Naive B cell (primary cell): Measurements from ENCODE around the gene STK32A. TPM values are rescaled to one million over a fixed set of nuclear protein-coding genes. Genes with fewer than 3 reads are reported as not detected.

Experiments
- ATAC-seq, 2 donors: fragments of 150-1000 bp; cut with Tn5 transposase; 2 replicates each; pipeline ENCODE4 v1.10.0; 2021; ENCODE audit warnings: low read depth in 2 of 2, mild to moderate bottlenecking in 2 of 2, moderate library complexity in 2 of 2
- DNase-seq: peaks from one replicate; pipeline ENCODE4 v3.0.0; 2022
- H3K27ac Mint-ChIP-seq, 6 donors: one replicate each; pipeline ENCODE4 v1.8.0; 2020 to 2022; ENCODE audit warnings: mild to moderate bottlenecking in 6 of 6, mixed read lengths in 6 of 6, moderate library complexity in 5 of 6, inconsistent platforms in 2 of 6
- H3K27me3 Mint-ChIP-seq, 3 donors: one replicate each; pipeline ENCODE4 v1.8.0; 2021 to 2022; ENCODE audit warnings: mixed read lengths in 3 of 3, mild to moderate bottlenecking in 1 of 3
- H3K36me3 Mint-ChIP-seq, 2 donors: one replicate each; pipeline ENCODE4 v1.8.0; 2020 to 2022; ENCODE audit warnings: mixed read lengths in 2 of 2, inconsistent platforms in 1 of 2, mild to moderate bottlenecking in 1 of 2
- H3K4me1 Mint-ChIP-seq, 3 donors: one replicate each; pipeline ENCODE4 v1.8.0; 2020 to 2022; ENCODE audit warnings: mixed read lengths in 3 of 3, inconsistent platforms in 1 of 3, mild to moderate bottlenecking in 1 of 3, moderate library complexity in 1 of 3
- H3K4me3 Mint-ChIP-seq, 8 donors: one replicate each; pipeline ENCODE4 v1.8.0; 2020 to 2022; ENCODE audit warnings: mild to moderate bottlenecking in 8 of 8, mixed read lengths in 8 of 8, moderate library complexity in 8 of 8, inconsistent platforms in 2 of 8
- H3K9me3 Mint-ChIP-seq, 7 donors: one replicate each; pipeline ENCODE4 v1.8.0; 2020 to 2022; ENCODE audit warnings: mixed read lengths in 7 of 7, mild to moderate bottlenecking in 5 of 7, inconsistent platforms in 2 of 7, moderate library complexity in 1 of 7
- polyA plus RNA-seq, 6 donors: library from polyadenylated mRNA; unstranded; fragments of 300-500 nt; fragmentation: Illumina TruSeq; gene quantifications; one replicate each; pipeline ENCODE4 v1.2.3, GENCODE V29; 2021; ENCODE audit warnings: low read depth in 6 of 6

The STK32A gene
- polyA plus RNA-seq, 6 donors from 2014 or later, result not detected

- Mint-ChIP-seq H3K9me3 (no peaks in the 10 kb centered on the region), H3K4me1 (no peaks in the 10 kb centered on the region)
Measured at GRCh38 chr5:147410496-147411358, 175.9 kb downstream of the STK32A start.

GRCh38 chr5:147411359-147412319 lies 176.8 kb downstream of the STK32A start:
- no peaks in the 10 kb centered on the region for H3K9me3 Mint-ChIP-seq
- no peaks in the 10 kb centered on the region for H3K27me3 Mint-ChIP-seq
- no peak for ATAC-seq
- no peak overlapping the region for H3K4me3 Mint-ChIP-seq
- H3K4me1 Mint-ChIP-seq, result no peaks in the 10 kb centered on the region
- H3K36me3 Mint-ChIP-seq, result no peaks in the 10 kb centered on the region
- H3K27ac Mint-ChIP-seq, result no peak overlapping the region
- DNase-seq, result no peak

More at GRCh38 chr5:147410496-147411358, 175.9 kb downstream of the STK32A start:
- H3K27ac Mint-ChIP-seq, result no peak overlapping the region
- ATAC-seq (no peak), DNase-seq (no peak)
- H3K4me3 Mint-ChIP-seq, result no peak overlapping the region
- no peaks in the 10 kb centered on the region for H3K36me3 Mint-ChIP-seq
- H3K27me3 Mint-ChIP-seq, result no peaks in the 10 kb centered on the region

GRCh38 chr5:147412561-147412960 lies 177.7 kb downstream of the STK32A start:
- H3K4me1 Mint-ChIP-seq, result no peaks in the 10 kb centered on the region
- no peak overlapping the region for H3K27ac Mint-ChIP-seq
- H3K36me3 Mint-ChIP-seq, result no peaks in the 10 kb centered on the region
- ATAC-seq (no peak), DNase-seq (no peak)
- no peak overlapping the region for H3K4me3 Mint-ChIP-seq
- no peaks in the 10 kb centered on the region for H3K27me3 Mint-ChIP-seq
- H3K9me3 Mint-ChIP-seq, result no peaks in the 10 kb centered on the region

- Mint-ChIP-seq H3K4me3 (no peak overlapping the region), H3K27ac (no peak overlapping the region), H3K27me3 (no peaks in the 10 kb centered on the region), H3K9me3 (no peaks in the 10 kb centered on the region), H3K4me1 (no peaks in the 10 kb centered on the region), H3K36me3 (no peaks in the 10 kb centered on the region)
- DNase-seq (no peak), ATAC-seq (no peak)
Measured at GRCh38 chr5:147413266-147413665, 178.4 kb downstream of the STK32A start.

GRCh38 chr5:147415651-147416050 lies 180.8 kb downstream of the STK32A start:
- Mint-ChIP-seq H3K36me3 (no peaks in the 10 kb centered on the region), H3K9me3 (no peaks in the 10 kb centered on the region), H3K4me3 (no peak overlapping the region), H3K27me3 (no peaks in the 10 kb centered on the region), H3K4me1 (no peaks in the 10 kb centered on the region), H3K27ac (no peak overlapping the region)
- no peak for ATAC-seq
- no peak for DNase-seq

- no peaks in the 10 kb centered on the region for H3K36me3 Mint-ChIP-seq
- H3K4me1 Mint-ChIP-seq, result no peaks in the 10 kb centered on the region
- no peaks in the 10 kb centered on the region for H3K27me3 Mint-ChIP-seq
Measured at GRCh38 chr5:147417135-147417813, 182.4 kb downstream of the STK32A start.

GRCh38 chr5:147418613-147419012 lies 183.8 kb downstream of the STK32A start:
- no peaks in the 10 kb centered on the region for H3K4me1 Mint-ChIP-seq
- DNase-seq (no peak), ATAC-seq (no peak)
- H3K36me3 Mint-ChIP-seq, result no peaks in the 10 kb centered on the region
- H3K9me3 Mint-ChIP-seq, result peaks cover 0 to 4% (median 0%) of the 10 kb centered on the region in 7 donors
- H3K27ac Mint-ChIP-seq, result no peak overlapping the region
- no peak overlapping the region for H3K4me3 Mint-ChIP-seq
- H3K27me3 Mint-ChIP-seq, result no peaks in the 10 kb centered on the region

More at GRCh38 chr5:147417135-147417813, 182.4 kb downstream of the STK32A start:
- no peak for ATAC-seq
- H3K9me3 Mint-ChIP-seq, result peaks cover 0 to 4% (median 0%) of the 10 kb centered on the region in 7 donors
- DNase-seq, result no peak
- no peak overlapping the region for H3K4me3 Mint-ChIP-seq
- H3K27ac Mint-ChIP-seq, result no peak overlapping the region

- Mint-ChIP-seq H3K9me3 (peaks cover 0 to 3% (median 0%) of the 10 kb centered on the region in 7 donors), H3K27ac (no peak overlapping the region), H3K36me3 (no peaks in the 10 kb centered on the region), H3K27me3 (peaks cover 0 to 14% (median 6%) of the 10 kb centered on the region in 3 donors), H3K4me1 (no peaks in the 10 kb centered on the region), H3K4me3 (no peak overlapping the region)
- no peak for ATAC-seq
- no peak for DNase-seq
Measured at GRCh38 chr5:147426640-147427327, 192.0 kb downstream of the STK32A start.

GRCh38 chr5:147427521-147428401 lies 192.9 kb downstream of the STK32A start:
- no peak for ATAC-seq
- no peak overlapping the region for H3K4me3 Mint-ChIP-seq
- H3K9me3 Mint-ChIP-seq, result peaks cover 0 to 3% (median 0%) of the 10 kb centered on the region in 7 donors
- no peak for DNase-seq
- peaks cover 1 to 14% (median 6%) of the 10 kb centered on the region in 3 donors for H3K27me3 Mint-ChIP-seq
- H3K36me3 Mint-ChIP-seq, result no peaks in the 10 kb centered on the region
- H3K27ac Mint-ChIP-seq, result no peak overlapping the region
- no peaks in the 10 kb centered on the region for H3K4me1 Mint-ChIP-seq

GRCh38 chr5:147430628-147431027 lies 195.8 kb downstream of the STK32A start:
- ATAC-seq (no peak), DNase-seq (no peak)
- no peaks in the 10 kb centered on the region for H3K36me3 Mint-ChIP-seq
- no peak overlapping the region for H3K27ac Mint-ChIP-seq
- H3K27me3 Mint-ChIP-seq, result peaks cover 6 to 18% (median 11%) of the 10 kb centered on the region in 3 donors
- H3K4me3 Mint-ChIP-seq, result no peak overlapping the region
- no peaks in the 10 kb centered on the region for H3K4me1 Mint-ChIP-seq
- peaks cover 0 to 7% (median 0%) of the 10 kb centered on the region in 7 donors for H3K9me3 Mint-ChIP-seq

- Mint-ChIP-seq H3K9me3 (peaks cover 0 to 7% (median 0%) of the 10 kb centered on the region in 7 donors), H3K27me3 (peaks cover 5 to 18% (median 6%) of the 10 kb centered on the region in 3 donors), H3K36me3 (no peaks in the 10 kb centered on the region), H3K4me1 (no peaks in the 10 kb centered on the region), H3K27ac (no peak overlapping the region), H3K4me3 (peak overlapping the region in 1 of 8 donors; percentile 28)
- no peak for DNase-seq
- ATAC-seq, result no peak
Measured at GRCh38 chr5:147431586-147431985, 196.8 kb downstream of the STK32A start.

- no peaks in the 10 kb centered on the region for H3K36me3 Mint-ChIP-seq
- H3K27me3 Mint-ChIP-seq, result peaks cover 5 to 18% (median 6%) of the 10 kb centered on the region in 3 donors
- no peak overlapping the region for H3K4me3 Mint-ChIP-seq
- DNase-seq (no peak), ATAC-seq (no peak)
- peaks cover 0 to 7% (median 0%) of the 10 kb centered on the region in 7 donors for H3K9me3 Mint-ChIP-seq
- no peak overlapping the region for H3K27ac Mint-ChIP-seq
- no peaks in the 10 kb centered on the region for H3K4me1 Mint-ChIP-seq
Measured at GRCh38 chr5:147432323-147432722, 197.5 kb downstream of the STK32A start.
